ENCODE measurements around the gene DLX5. TPM values are rescaled to one million over a fixed set of nuclear protein-coding genes. Genes with fewer than 3 reads are reported as not detected.

DLX5 gene
- total and polyA plus RNA-seq, 5 donors from 2014 or later: not detected

DNA sequence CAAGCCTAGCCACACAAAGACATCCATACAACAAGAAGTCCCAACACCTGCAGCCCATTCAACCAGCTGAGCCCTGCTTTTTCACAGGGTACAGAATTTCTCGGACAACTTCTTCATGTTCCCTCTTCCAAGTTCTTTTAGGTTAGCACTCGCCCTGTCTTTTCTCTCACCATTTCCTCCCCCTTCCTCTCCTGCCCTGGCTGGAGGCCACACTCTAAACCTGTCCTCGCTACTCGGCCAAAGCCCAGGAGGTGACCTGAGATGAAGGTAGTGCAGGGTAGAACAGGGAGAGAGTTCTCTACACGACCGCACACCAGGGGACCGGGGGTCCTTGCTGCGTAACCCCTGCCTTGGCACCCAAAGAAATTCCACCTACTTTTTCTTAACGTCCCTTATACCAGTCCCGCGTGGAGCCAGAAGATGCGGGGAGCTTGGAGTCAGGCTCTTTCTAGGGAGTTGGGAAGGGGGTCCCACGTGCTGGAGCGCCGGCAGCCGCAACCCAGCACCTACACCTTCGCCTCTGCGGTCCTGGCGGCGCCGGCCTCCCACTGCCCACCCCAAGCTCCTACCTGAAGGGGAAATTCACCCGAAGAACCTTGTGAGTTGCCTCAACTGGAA is 35.3 kb downstream of the DLX5 start:
- Mint-ChIP-seq H3K27ac (no peak overlapping the region), H3K9me3 (peaks cover 0 to 7% (median 0%) of the 10 kb centered on the region in 7 donors), H3K27me3 (peaks cover 78% of the 10 kb centered on the region), H3K36me3 (no peaks in the 10 kb centered on the region), H3K4me1 (peaks cover 0 to 5% (median under 1%) of the 10 kb centered on the region in 4 donors), H3K4me3 (no peak overlapping the region)
- Histone ChIP-seq H3K9me3 (ENCODE audit: control insufficient read depth in 2 of 2, low read length in 2 of 2) (peaks cover 3 to 5% of the 10 kb centered on the region in 2 experiments), H3K27me3 (ENCODE audit: control insufficient read depth, insufficient read depth, low read length) (peaks cover 51% of the 10 kb centered on the region), H3K4me1 (ENCODE audit: control insufficient read depth, insufficient read depth, low read length, poor library complexity, severe bottlenecking) (no peaks in the 10 kb centered on the region), H3K27ac (ENCODE audit: insufficient read depth, low read length, poor library complexity, severe bottlenecking) (no peak overlapping the region), H3K4me3 (ENCODE audit: low read depth, low read length) (no peak overlapping the region), H3K36me3 (ENCODE audit: control insufficient read depth, insufficient read depth, low read length) (no peaks in the 10 kb centered on the region)
- DNase-seq (no peak), ATAC-seq (ENCODE audit: low read depth in 2 of 2) (no peak)

DNA sequence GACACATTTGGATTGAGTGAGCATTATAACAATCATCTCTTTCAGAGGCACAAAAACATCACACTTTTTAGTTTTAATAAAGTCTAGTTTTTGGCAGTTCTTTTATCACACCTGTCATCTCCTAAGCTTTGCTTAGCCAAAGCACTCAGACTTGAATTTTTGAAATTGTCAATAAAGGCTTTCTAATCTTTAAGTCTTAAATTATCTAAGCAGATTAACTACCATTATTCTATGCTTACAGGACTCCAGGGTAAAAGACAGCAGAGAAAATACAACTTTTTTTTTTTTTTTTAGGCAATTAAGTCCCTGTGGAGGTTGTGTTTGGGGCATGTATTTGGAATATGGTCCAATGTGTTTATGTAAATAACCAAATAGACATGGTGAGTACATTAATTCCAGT is 36.9 kb downstream of the DLX5 start:
- H3K27me3 Mint-ChIP-seq: peaks cover 72% of the 10 kb centered on the region
- H3K27ac ChIP-seq (ENCODE audit: insufficient read depth, low read length, poor library complexity, severe bottlenecking): no peak overlapping the region
- H3K9me3 ChIP-seq (ENCODE audit: control insufficient read depth in 2 of 2, low read length in 2 of 2): peaks cover 0 to 2% of the 10 kb centered on the region in 2 experiments
- H3K4me1 Mint-ChIP-seq: peaks cover 0 to 2% (median 0%) of the 10 kb centered on the region in 4 donors
- peaks cover 0 to 7% (median 0%) of the 10 kb centered on the region in 7 donors for H3K9me3 Mint-ChIP-seq
- H3K4me3 Mint-ChIP-seq: no peak overlapping the region
- no peaks in the 10 kb centered on the region for H3K36me3 Mint-ChIP-seq
- H3K4me1 ChIP-seq (ENCODE audit: control insufficient read depth, insufficient read depth, low read length, poor library complexity, severe bottlenecking): no peaks in the 10 kb centered on the region
- no peaks in the 10 kb centered on the region for H3K36me3 ChIP-seq (ENCODE audit: control insufficient read depth, insufficient read depth, low read length)
- ATAC-seq (ENCODE audit: low read depth in 2 of 2): no peak
- H3K27ac Mint-ChIP-seq: no peak overlapping the region
- peaks cover 38% of the 10 kb centered on the region for H3K27me3 ChIP-seq (ENCODE audit: control insufficient read depth, insufficient read depth, low read length)
- DNase-seq: no peak
- H3K4me3 ChIP-seq (ENCODE audit: low read depth, low read length): no peak overlapping the region

DNA sequence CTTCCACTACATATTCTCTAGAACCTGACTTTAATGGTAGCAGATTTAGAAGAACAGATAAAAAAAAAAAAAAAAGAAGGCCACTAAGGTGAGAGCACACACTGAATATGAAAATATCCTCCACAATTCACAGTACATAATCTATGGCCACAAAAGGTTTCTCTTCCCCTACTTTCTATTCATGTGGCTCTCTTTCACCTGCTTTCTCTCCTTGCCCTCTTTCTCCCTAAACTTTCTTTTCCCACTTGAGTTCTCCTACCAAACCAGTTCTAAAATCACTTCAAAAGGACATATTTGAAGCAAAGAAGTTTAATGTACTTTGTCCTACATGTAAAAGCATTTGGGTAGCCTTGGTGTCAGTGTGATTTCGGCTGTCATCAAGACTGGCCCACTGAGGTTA is 37.7 kb downstream of the DLX5 start:
- H3K4me1 Mint-ChIP-seq: no peaks in the 10 kb centered on the region
- H3K4me1 ChIP-seq (ENCODE audit: control insufficient read depth, insufficient read depth, low read length, poor library complexity, severe bottlenecking): no peaks in the 10 kb centered on the region
- H3K27me3 ChIP-seq (ENCODE audit: control insufficient read depth, insufficient read depth, low read length): peaks cover 34% of the 10 kb centered on the region
- DNase-seq (no peak), ATAC-seq (ENCODE audit: low read depth in 2 of 2) (no peak)
- H3K4me3 ChIP-seq (ENCODE audit: low read depth, low read length): no peak overlapping the region
- H3K27ac Mint-ChIP-seq: no peak overlapping the region
- H3K9me3 ChIP-seq (ENCODE audit: control insufficient read depth in 2 of 2, low read length in 2 of 2): no peaks in the 10 kb centered on the region
- H3K27me3 Mint-ChIP-seq: peaks cover 64% of the 10 kb centered on the region
- no peaks in the 10 kb centered on the region for H3K36me3 Mint-ChIP-seq
- H3K27ac ChIP-seq (ENCODE audit: insufficient read depth, low read length, poor library complexity, severe bottlenecking): no peak overlapping the region
- no peak overlapping the region for H3K4me3 Mint-ChIP-seq
- peaks cover 0 to 7% (median 0%) of the 10 kb centered on the region in 7 donors for H3K9me3 Mint-ChIP-seq
- no peaks in the 10 kb centered on the region for H3K36me3 ChIP-seq (ENCODE audit: control insufficient read depth, insufficient read depth, low read length)

DNA sequence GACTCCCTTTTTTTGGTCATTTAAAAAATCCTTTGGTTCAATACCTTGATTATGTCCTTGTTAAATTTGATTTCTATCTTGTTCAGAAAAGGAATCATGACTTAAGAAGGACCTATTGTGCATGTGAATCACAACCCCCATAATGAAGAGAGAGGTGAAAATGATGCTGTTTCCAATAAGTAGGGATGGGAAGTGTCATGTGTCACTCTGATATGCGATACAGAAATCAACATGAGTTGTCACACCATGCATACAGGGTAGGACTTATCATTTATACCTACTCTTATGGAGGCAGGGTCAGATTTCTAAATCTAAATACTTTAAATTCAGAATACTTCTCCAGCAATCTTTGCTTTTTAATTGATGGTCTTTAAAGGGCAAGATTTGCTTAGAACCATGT is 38.6 kb downstream of the DLX5 start:
- Histone ChIP-seq H3K36me3 (ENCODE audit: control insufficient read depth, insufficient read depth, low read length) (no peaks in the 10 kb centered on the region), H3K9me3 (ENCODE audit: control insufficient read depth in 2 of 2, low read length in 2 of 2) (no peaks in the 10 kb centered on the region), H3K27ac (ENCODE audit: insufficient read depth, low read length, poor library complexity, severe bottlenecking) (no peak overlapping the region), H3K4me3 (ENCODE audit: low read depth, low read length) (no peak overlapping the region), H3K4me1 (ENCODE audit: control insufficient read depth, insufficient read depth, low read length, poor library complexity, severe bottlenecking) (no peaks in the 10 kb centered on the region), H3K27me3 (ENCODE audit: control insufficient read depth, insufficient read depth, low read length) (peaks cover 28% of the 10 kb centered on the region)
- no peaks in the 10 kb centered on the region for H3K36me3 Mint-ChIP-seq
- H3K27me3 Mint-ChIP-seq: peaks cover 56% of the 10 kb centered on the region
- H3K9me3 Mint-ChIP-seq: peaks cover 0 to 8% (median 0%) of the 10 kb centered on the region in 7 donors
- H3K4me3 Mint-ChIP-seq: no peak overlapping the region
- H3K4me1 Mint-ChIP-seq: no peaks in the 10 kb centered on the region
- DNase-seq: no peak
- no peak for ATAC-seq (ENCODE audit: low read depth in 2 of 2)
- no peak overlapping the region for H3K27ac Mint-ChIP-seq

DNA sequence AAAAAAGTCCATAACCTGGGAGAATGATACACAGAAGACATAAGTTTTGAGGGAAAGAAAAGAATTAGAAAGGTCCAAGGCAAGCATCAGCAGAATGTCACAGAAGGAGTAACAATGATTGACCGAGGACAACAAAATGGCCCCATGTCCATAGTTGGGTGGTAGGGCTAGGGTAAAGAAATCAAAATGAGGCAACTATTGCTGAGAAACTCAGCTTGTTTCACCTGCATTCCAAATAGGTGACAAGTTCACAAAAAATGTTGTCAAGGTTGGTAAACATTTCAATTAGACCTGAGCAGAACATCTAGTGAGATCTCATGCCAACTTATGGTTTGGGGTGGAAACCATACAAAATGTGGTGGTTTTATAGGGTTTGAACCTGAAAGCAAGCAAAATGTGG is 42.0 kb downstream of the DLX5 start:
- H3K27ac ChIP-seq (ENCODE audit: insufficient read depth, low read length, poor library complexity, severe bottlenecking): no peak overlapping the region
- ATAC-seq (ENCODE audit: low read depth in 2 of 2): no peak
- H3K27me3 Mint-ChIP-seq: peaks cover 32% of the 10 kb centered on the region
- H3K27ac Mint-ChIP-seq: no peak overlapping the region
- peaks cover 0 to 2% (median 0%) of the 10 kb centered on the region in 7 donors for H3K9me3 Mint-ChIP-seq
- no peak for DNase-seq
- H3K4me1 ChIP-seq (ENCODE audit: control insufficient read depth, insufficient read depth, low read length, poor library complexity, severe bottlenecking): no peaks in the 10 kb centered on the region
- H3K9me3 ChIP-seq (ENCODE audit: control insufficient read depth in 2 of 2, low read length in 2 of 2): no peaks in the 10 kb centered on the region
- no peaks in the 10 kb centered on the region for H3K36me3 ChIP-seq (ENCODE audit: control insufficient read depth, insufficient read depth, low read length)
- no peaks in the 10 kb centered on the region for H3K36me3 Mint-ChIP-seq
- H3K4me1 Mint-ChIP-seq: no peaks in the 10 kb centered on the region
- H3K4me3 Mint-ChIP-seq: no peak overlapping the region
- peaks cover 6% of the 10 kb centered on the region for H3K27me3 ChIP-seq (ENCODE audit: control insufficient read depth, insufficient read depth, low read length)
- H3K4me3 ChIP-seq (ENCODE audit: low read depth, low read length): no peak overlapping the region

DNA sequence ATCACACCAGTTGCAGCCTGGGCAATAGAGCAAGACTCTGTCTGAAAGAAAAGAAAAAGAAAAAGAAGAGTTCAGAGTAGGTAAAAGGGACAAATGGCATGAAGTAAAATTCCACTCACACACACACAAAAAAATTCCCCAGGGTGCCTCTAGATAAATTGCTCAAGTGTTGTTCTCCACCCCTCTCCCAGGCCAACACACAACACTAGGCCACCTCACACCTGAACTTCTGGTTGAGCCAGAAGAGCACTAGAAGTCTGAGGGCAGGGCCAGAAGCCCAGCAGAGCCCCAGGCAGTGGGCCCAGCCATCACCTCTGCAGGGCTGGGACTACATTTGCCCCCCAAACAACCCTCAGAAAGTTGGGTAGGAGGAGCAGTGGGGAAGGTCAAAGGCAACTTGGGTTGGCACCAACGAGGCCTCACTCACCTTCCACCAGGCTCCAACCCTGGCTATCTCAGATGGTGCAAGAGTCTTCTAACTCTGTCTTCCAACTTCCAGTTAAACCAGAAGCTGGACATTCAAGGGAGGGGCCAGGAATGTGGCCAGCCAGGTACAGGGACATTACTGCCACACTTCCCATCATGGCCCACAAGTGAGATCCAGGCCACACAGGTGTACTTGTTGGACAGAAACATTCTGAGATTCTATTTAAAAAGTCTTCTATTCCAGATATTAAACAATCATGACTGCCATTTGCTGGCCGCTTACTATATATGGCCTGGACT is 44.9 kb downstream of the DLX5 start:
- Histone ChIP-seq H3K4me3 (ENCODE audit: low read depth, low read length) (no peak overlapping the region), H3K9me3 (ENCODE audit: control insufficient read depth in 2 of 2, low read length in 2 of 2) (no peaks in the 10 kb centered on the region), H3K27me3 (ENCODE audit: control insufficient read depth, insufficient read depth, low read length) (no peaks in the 10 kb centered on the region), H3K36me3 (ENCODE audit: control insufficient read depth, insufficient read depth, low read length) (no peaks in the 10 kb centered on the region), H3K4me1 (ENCODE audit: control insufficient read depth, insufficient read depth, low read length, poor library complexity, severe bottlenecking) (no peaks in the 10 kb centered on the region), H3K27ac (ENCODE audit: insufficient read depth, low read length, poor library complexity, severe bottlenecking) (no peak overlapping the region)
- ATAC-seq (ENCODE audit: low read depth in 2 of 2) (no peak), DNase-seq (no peak)
- peaks cover 17% of the 10 kb centered on the region for H3K27me3 Mint-ChIP-seq
- H3K4me1 Mint-ChIP-seq: no peaks in the 10 kb centered on the region
- H3K27ac Mint-ChIP-seq: no peak overlapping the region
- H3K36me3 Mint-ChIP-seq: no peaks in the 10 kb centered on the region
- no peak overlapping the region for H3K4me3 Mint-ChIP-seq
- peaks cover 0 to 2% (median 0%) of the 10 kb centered on the region in 7 donors for H3K9me3 Mint-ChIP-seq

DNA sequence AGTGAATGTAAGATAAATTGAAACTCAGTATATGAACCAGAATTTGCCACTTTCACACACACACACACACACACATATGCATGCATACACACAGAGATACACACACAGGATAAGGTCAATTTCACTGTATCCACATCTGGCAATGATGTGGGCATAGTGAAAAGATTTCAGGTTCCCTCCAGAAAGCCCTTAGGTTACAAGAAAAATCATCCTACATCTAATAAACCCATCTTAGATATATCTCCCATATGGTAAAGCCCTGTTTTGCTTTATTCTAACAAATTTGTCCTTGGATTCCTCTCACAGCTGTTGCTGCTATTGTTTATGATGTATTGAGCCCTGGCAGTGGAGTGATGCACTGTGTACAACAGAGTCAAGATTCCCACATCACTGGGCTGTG is 47.2 kb downstream of the DLX5 start:
- H3K4me3 ChIP-seq (ENCODE audit: low read depth, low read length): no peak overlapping the region
- Mint-ChIP-seq H3K9me3 (peaks cover 0 to 2% (median 0%) of the 10 kb centered on the region in 7 donors), H3K4me1 (no peaks in the 10 kb centered on the region), H3K4me3 (no peak overlapping the region), H3K27me3 (peaks cover 7% of the 10 kb centered on the region), H3K27ac (no peak overlapping the region), H3K36me3 (no peaks in the 10 kb centered on the region)
- H3K27me3 ChIP-seq (ENCODE audit: control insufficient read depth, insufficient read depth, low read length): no peaks in the 10 kb centered on the region
- H3K36me3 ChIP-seq (ENCODE audit: control insufficient read depth, insufficient read depth, low read length): no peaks in the 10 kb centered on the region
- H3K27ac ChIP-seq (ENCODE audit: insufficient read depth, low read length, poor library complexity, severe bottlenecking): no peak overlapping the region
- DNase-seq (no peak), ATAC-seq (ENCODE audit: low read depth in 2 of 2) (no peak)
- H3K9me3 ChIP-seq (ENCODE audit: control insufficient read depth in 2 of 2, low read length in 2 of 2): no peaks in the 10 kb centered on the region
- no peaks in the 10 kb centered on the region for H3K4me1 ChIP-seq (ENCODE audit: control insufficient read depth, insufficient read depth, low read length, poor library complexity, severe bottlenecking)

DNA sequence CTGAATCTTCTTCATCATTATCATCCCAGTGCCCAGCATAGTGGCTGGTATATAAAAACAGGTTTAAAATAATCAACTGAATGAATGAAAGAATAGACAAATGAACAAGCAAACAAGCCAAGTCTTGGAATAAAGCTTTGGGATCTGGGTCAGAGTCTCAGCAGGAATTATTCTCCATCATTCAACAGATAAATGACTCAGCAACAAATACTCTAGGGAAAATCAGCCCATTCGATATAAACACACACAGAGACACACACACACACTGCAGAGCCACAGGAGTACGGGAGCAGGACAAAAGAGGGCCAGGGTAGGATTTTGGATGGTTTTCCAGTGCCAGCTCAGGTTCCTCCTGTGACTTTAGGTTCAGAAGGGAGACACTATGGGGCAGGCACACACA is 48.5 kb downstream of the DLX5 start:
- H3K4me1 ChIP-seq (ENCODE audit: control insufficient read depth, insufficient read depth, low read length, poor library complexity, severe bottlenecking): no peaks in the 10 kb centered on the region
- H3K27ac ChIP-seq (ENCODE audit: insufficient read depth, low read length, poor library complexity, severe bottlenecking): no peak overlapping the region
- peaks cover 0 to 2% (median 0%) of the 10 kb centered on the region in 7 donors for H3K9me3 Mint-ChIP-seq
- no peaks in the 10 kb centered on the region for H3K36me3 ChIP-seq (ENCODE audit: control insufficient read depth, insufficient read depth, low read length)
- no peak for DNase-seq
- no peak overlapping the region for H3K27ac Mint-ChIP-seq
- no peaks in the 10 kb centered on the region for H3K36me3 Mint-ChIP-seq
- no peaks in the 10 kb centered on the region for H3K9me3 ChIP-seq (ENCODE audit: control insufficient read depth in 2 of 2, low read length in 2 of 2)
- no peaks in the 10 kb centered on the region for H3K4me1 Mint-ChIP-seq
- H3K27me3 ChIP-seq (ENCODE audit: control insufficient read depth, insufficient read depth, low read length): peaks cover under 1% of the 10 kb centered on the region
- peak overlapping the region in 1 of 4 donors; percentile 8 for H3K4me3 Mint-ChIP-seq
- peaks cover 7% of the 10 kb centered on the region for H3K27me3 Mint-ChIP-seq
- H3K4me3 ChIP-seq (ENCODE audit: low read depth, low read length): no peak overlapping the region
- no peak for ATAC-seq (ENCODE audit: low read depth in 2 of 2)
